DMS153 treated with DMSO at 0.1 percent for 48 hours (cell line): ENCODE measurements around the gene TNRC6B.
"Not testable (repeated sequence)": the region's sequence is repeated elsewhere in the genome, so short reads cannot be mapped to it uniquely, and the experiment has no call there.

Experiments
- DNase-seq: peaks from one replicate; lab custom pipeline; 2025; ENCODE audit not compliant: unreplicated experiment; lab: John Stamatoyannopoulos, UW

The TNRC6B gene

DNA sequence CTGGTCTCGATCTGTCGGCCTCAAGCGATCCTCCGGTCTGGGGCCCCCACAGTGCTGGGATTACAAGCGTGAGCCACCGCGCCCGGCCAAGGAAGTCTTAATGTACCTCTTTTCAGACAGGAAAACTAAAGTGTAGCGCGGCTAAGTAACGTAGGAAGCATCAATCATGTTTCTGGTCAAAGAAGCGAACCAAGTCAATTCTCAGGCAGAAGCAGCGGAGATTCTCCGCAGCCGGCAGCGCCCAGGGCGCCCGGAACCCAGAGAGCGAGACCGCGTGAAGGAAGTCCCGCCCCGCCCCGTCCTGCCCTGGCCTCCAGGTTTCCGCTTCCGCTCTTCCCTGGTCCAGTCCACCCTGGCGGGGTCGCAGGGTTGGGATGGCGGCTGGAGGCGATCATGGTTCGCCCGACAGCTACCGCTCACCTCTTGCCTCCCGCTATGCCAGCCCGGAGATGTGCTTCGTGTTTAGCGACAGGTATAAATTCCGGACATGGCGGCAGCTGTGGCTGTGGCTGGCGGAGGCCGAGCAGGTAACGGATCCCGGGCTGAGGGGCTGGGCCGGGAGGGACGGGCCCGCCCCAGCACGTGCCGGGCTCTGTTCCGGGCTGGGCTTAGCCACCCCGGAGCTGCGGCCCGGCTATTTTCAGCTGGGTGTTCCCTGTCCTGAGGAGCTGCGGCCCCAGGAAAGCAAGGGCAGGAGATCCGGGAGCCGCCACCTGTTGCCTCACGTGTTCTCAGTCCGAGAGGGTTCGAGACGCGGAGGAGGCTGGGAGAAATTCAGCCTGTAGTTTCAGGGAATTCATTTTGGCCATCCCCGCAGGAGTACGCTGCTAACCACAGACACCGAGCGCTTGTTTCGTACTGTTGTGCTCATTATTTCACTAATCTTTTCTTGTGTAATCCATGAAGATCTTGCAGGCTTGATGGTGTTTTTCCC, 168.7 kb downstream of the TNRC6B start, which contains the start of gene ADSL:
Gene ADSL, plus strand, starts transcription at position 316 of the 934 bp plus-strand sequence. Its CDS starts 59 bp downstream, at position 375.
- DNase-seq = peak; percentile 71

DNA sequence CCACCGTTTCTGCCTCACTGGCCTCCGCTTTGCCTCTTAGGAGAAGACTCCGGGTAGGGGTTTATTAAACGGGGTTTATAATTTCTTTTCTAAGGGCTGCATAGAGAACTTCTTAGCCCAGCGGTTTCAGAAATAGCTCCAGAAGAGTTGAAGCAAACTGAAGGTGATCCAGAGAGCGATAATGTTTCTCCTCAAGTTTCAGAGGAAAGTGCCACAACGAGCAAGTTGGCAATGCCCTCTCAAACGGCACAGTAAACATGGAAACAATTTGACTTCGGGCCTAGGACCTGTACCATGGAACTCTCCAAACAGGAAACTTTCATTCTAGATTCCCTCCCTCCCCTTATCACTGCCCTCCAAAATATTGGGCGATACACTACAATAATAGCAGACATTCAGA, 169.6 kb downstream of the TNRC6B start:
- DNase-seq = no peak

DNA sequence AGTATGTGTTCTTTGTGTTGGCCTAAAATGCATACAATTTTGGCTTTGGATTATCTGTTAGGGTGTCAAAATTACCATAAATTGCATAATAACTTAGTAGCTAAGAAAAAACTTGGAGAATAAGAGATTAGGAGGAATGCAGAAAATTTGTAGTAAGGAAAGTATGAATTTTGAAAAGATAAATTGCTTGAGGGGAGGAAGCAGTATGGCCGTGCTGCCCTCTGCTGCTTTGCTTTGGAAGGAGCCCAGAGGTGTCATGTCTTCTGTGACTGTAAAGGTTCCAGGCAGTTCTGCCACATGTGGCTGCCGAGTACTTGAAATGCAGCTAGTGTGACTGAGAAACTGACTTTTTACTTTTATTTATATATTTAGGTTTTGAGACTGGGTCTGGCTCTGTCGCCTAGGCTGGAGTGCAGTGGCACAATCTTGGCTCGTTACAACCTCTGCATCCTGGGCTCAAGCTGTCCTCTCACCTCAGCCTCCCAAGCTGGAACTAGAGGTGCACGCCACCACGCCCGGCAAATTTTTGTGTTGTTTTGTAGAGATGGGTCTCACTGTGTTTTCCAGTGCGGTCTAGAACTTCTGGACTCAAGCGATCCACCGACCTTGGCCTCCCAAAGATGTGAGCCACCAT, 170.4 kb downstream of the TNRC6B start:
- DNase-seq = no peak

DNA sequence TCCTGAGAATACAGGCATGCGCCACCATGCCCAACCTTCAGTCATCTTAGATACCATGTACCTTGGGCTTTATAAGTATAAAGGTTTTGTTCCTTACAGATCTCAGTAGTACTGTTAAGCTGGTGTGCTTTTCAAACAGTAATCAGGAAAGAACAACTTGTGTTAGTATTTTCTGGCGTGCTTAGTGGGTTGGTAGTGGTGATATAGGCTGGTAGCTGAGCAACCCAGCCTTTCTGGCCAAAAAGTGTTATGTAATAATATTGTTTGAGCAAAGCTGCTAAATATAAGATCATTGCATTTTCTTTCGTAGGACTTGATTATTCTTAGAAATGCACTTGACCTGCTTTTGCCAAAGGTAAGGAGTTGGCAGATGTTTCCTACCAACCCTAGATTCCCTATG, 175.0 kb downstream of the TNRC6B start:
- DNase-seq = no peak

DNA sequence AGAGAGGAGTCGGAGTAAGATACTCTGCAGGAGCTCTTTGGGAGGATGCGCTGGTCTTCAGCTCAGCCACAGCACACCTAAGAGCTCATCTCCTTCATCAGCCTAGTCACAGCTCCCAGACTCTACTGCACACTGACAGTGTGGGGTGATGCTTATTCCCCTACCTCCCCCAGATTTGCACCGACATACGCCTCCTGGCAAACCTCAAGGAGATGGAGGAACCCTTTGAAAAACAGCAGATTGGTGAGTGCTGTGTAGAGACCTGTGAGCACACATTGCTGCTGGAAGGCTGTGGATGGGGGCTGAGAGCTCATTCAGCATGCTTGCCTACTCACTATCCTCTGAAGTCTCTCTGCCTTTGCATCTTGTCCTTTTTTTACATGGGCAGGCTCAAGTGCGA, 183.4 kb downstream of the TNRC6B start:
- DNase-seq = no peak

DNA sequence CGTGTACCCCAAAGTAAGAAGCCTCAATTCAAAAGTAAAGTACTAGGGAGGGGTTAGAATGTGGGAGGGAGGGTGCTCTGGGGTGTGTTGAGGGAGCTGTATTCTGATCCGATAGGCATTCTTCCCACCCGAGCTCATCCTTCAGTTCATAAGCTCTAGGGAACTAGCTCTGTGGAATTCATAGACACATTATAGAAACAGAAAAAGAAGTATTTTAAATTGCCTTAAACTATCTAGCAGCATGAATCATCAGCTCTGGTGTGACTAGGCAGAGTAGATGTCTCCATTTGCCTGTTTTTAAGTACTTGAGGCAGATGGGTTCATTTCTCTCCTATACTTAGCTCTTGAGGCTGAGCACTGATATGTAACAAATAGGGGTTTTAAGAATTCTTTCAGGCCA, 185.3 kb downstream of the TNRC6B start:
- no peak for DNase-seq

DNA sequence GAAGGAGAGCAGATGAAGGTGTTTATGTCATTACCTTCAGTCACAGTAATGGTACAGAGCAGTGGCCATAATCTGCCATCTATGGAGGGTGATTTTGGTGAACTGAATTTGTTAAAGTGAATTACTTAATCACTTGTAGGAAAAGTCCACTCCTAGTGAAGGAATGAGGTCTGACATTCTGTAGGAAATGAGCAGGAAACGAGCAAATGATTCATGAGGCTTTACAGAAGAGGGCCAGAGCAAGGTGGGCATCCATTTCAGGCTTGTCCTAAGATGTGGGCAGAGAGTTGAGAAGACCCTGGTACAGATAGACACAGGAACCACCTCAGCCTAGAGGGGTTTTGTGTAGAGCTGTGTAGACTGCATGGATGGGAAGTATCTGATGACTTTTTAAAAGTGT, 186.7 kb downstream of the TNRC6B start:
- DNase-seq = no peak

DNA sequence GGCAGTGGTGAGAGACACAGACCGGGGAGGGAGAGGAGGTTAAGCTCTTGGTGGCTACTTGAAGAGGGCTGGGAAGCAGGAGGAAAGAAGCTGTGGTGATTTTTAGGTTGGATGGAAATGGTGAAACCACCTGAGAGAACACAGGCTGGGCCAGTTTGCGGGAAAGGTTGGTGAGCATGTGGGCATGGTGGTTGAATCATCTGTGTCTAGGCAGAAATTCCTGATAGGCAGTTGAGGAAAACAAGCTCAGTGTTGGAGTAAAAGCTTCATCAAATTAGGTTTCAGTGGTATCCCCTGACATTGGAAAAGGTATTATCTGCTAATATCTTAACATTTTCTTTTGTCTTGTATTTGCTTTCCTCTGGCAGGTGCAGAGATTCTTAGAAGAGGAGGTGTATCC, 188.3 kb downstream of the TNRC6B start:
- no peak for DNase-seq

DNA sequence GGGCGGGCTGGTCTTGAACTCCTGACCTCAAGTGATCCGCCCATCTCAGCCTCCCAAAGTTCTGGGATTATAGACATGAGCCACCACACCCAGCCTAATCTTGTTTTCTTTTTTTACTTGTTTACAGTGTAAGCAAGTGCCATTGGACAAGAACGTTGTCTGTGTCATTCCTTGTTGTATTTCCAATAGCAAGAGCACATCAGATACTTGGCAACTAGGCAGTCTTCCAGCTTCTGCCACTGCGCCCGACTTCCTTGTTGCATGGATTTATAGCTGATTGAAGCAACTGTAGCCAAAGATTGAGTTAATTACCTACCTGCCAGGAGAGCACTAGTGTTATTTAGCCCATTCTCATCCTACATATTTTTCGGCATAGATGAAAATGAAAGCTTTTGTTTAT, 189.6 kb downstream of the TNRC6B start:
- no peak for DNase-seq

DNA sequence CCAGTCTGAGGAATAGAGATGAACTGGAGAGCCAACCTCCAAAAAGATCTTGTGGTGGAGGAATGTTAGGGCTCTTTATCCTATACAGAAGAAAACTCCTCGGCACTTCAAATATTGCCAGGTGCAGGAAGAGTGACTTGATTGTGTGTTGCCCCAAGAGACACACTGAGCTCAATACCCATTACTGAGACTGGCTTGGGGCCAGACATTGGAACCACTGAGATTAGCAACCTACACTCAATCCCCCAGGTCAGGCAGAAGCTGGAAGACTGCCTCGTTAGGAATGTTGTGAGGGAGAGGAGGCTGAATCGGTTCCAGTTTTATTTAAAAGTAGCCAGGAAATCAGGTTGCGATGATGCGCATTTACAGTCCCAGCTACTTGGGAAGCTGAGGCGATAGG, 190.3 kb downstream of the TNRC6B start:
- DNase-seq = no peak

DNA sequence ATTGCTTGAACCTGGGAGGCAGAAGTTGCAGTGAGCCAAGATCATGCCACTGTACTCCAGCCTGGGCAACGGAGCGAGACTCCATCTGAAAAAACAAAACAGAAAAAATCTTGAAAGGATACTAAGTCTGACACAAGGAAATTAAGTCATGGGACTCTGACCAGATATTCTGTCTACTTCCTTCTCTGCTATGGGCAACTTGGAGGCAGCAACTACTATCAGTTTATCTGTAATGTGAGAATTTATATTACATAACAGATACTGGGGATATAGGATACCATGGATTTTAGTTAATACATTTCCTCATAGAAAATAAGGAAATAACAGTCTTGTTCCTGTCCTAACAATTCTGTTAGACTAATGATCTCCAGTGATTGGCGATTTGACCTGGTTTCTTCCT, 191.1 kb downstream of the TNRC6B start:
- DNase-seq = no peak

DNA sequence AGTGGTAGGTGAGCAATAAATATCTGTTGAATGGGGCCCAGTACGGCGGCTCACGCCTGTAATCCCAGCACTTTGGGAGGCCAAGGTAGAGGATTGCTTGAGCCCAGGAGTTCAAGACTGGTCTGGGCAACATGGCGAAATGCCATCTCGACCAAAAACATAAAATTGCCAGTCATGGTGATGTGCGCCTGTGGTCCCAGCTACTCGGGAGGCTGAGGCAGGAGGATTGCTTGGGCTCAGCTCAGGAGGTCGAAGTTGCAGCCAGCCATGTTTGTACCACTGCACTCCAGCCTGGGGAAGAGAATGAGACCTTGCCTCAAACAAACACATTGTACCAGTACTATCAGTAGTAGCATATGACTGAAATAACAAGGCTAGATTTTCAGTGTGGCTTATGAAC, 196.8 kb downstream of the TNRC6B start:
- DNase-seq = no peak

DNA sequence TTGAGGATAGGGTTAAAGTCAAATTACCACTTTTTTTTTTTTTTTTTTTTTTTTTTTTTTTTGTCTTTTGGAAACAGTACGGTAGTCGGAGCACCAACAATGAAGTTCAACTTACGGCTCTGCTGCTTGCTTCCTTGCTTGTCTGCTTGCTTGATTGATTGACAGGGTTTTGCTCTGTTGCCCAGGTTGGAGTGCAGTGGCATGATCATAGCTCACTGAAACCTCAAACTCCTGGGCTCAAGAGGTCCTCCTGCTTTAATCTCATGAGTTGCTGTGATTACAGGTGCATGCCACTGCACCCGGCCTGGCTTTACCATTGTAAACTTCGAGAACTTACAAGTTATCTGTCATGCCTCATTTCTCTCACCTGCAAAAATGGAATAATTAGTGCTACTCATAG, 198.4 kb downstream of the TNRC6B start:
- DNase-seq = no peak

DNA sequence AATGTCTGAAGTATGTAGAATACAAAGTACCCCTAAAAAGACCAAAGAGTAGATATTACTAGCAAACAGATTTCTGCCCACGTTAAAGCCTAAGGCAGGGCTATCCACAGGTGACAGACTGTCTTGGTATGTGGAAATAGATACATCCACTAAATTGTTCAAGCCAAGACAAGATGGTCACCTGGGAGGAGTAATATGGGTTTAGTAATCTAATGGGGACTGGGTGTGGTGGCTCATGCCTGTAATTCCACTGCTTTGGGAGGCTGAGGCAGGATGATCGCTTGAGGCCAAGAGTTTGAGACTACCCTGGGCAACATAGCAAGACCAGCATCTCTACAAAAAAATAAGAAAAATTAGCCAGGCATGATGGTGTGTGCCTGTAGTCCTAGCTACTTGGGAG, 200.2 kb downstream of the TNRC6B start:
- no peak for DNase-seq

DNA sequence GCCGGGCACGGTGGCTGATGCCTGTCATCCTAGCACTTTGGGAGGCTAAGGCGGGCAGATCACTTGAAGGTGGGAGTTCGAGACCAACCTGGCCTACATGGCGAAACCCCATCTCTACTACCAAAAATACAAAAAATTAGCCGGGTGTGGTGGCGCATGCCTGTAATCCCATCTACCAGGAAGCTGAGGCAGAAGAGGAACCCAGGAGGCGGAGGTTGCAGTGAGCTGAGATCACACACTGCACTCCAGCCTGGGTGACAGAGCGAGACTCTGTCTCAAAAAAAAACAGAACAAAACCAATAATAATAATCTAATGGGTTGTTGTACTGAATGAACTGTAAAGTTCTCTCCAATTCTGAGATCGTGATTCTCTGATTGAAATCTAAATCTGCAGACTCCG, 200.7 kb downstream of the TNRC6B start:
- not testable (repeated sequence) for DNase-seq

DNA sequence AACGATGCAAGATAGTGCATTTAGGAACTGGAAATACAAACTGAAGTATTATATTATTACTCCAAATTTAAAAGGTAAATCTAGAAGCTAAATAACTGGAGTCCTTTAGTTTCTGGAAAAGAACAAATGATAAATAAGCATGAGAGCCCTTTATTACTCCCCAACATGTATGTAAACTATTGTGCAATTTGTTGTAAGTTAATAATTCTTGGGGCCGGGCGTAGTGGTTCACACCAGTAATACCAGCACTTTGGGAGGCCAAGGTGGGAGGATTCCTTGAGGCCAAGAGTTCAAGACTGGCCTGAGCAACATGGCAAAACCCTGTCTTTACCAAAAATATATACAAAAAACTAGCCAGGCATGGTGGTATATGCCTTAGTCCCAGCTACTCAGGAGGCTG, 203.7 kb downstream of the TNRC6B start:
- no peak for DNase-seq

DNA sequence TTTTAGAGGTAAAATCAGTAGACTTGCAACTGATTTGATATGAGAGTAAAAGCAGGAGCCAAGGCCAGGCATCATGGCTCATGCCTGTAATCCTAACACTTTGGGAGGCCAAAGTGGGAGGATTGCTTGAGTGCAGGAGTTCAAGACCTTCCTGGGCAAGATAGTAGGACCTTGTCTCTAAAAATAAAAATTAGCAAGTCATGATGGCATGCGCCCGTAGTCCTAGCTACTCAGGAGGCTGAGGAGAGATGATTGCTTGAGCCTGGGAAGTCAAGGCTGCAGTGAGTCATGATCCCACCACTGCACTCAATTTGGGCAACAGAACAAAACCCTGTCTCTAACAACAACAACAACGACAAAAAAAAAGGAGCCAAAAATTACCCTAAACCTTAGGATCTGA, 206.2 kb downstream of the TNRC6B start:
- DNase-seq = no peak

DNA sequence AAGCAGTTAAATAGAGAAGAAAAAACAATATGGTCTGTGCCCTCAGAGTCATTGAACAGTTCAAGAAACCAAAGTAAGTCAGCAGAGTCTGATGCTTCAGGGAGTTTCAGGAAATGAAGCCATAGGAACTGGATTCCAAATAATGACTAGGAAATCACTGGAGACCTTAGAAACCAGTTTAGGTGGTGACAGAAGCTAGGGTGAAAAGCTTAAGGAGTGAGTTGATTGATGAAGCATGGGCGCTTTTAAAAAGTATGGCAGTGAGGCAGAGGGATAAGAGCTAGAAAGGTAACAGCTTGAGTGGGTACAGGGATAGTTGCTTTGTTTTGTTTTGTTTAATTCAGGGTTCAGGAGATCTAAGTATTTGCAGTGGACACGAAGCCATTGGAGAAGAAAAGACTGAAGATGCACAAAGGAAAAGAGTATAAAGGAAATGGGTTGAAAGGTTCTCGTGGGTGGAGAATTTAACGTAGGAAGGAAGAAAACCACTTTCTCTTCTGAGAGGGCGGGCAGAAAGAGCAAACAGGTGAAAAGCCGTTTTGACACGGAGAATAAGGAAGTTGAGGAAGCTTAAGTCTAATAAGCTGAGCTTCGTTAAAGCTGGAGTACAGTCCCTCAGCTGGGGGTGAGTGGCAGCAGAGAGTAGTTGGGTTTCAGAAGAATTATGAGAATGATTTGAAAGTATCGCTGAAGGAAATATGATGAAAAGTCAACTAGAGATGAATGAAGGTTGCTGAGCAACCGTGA, 207.5 kb downstream of the TNRC6B start:
- DNase-seq = no peak
